Caco-2 (cell line): ENCODE measurements around the gene SNAP47. TPM values are rescaled to one million over a fixed set of nuclear protein-coding genes. Genes with fewer than 3 reads are reported as not detected.

Source experiments
- BruUV-seq: library from RNA; stranded (reverse); fragments of 400-500 nt; replicated peaks from 2 replicates; lab custom pipeline; 2021; lab: Mats Ljungman, UMichigan
- CTCF ChIA-PET: fragments of 300-600 bp; sonication (Branson Sonifier 250); formaldehyde crosslinking; loops from one replicate; lab custom pipeline; 2022; ENCODE audit warnings: antibody characterized with exemption; lab: Charles Lee
- POLR2A ChIA-PET: fragments of 300-600 bp; sonication (Branson Sonifier 250); formaldehyde crosslinking; loops from one replicate; lab custom pipeline; 2022; ENCODE audit warnings: antibody characterized with exemption; lab: Charles Lee
- DNase-seq, 2 experiments: peaks; one replicate each; pipeline versions ENCODE4 v3.0.0 to v3.0.0-alpha.2; 2020 to 2022
- H3K27me3 ChIP-seq: replicated peaks from 2 replicates; pipeline ENCODE4 v1.6.0; 2011; ENCODE audit warnings: low read length; ENCODE audit not compliant: control insufficient read depth, insufficient read depth
- H3K36me3 ChIP-seq: 2 replicates; pipeline ENCODE4 v1.5.1; 2011; ENCODE audit warnings: low read length; ENCODE audit not compliant: control insufficient read depth, insufficient read depth
- H3K4me1 ChIP-seq: fragments of 250-450 bp; sonication (Bioruptor Pico); 2 replicates; pipeline ENCODE4 v1.5.1; 2020; ENCODE audit warnings: mild to moderate bottlenecking
- H3K4me3 ChIP-seq: 2 replicates; pipeline ENCODE4 v1.5.1; 2011; ENCODE audit warnings: low read depth, mild to moderate bottlenecking, control low read depth, low read length
- H3K9me3 ChIP-seq: fragments of 250-450 bp; sonication (Bioruptor Pico); 2 replicates; pipeline ENCODE4 v1.5.1; 2020; ENCODE audit warnings: mild to moderate bottlenecking, moderate library complexity
- H3K27ac Mint-ChIP-seq: one replicate; pipeline ENCODE4 v1.8.0; 2022; ENCODE audit warnings: mixed read lengths; ENCODE audit not compliant: unreplicated experiment
- H3K27me3 Mint-ChIP-seq: one replicate; pipeline ENCODE4 v1.8.0; 2022; ENCODE audit warnings: mixed read lengths; ENCODE audit not compliant: insufficient read depth, unreplicated experiment
- H3K36me3 Mint-ChIP-seq: one replicate; pipeline ENCODE4 v1.8.0; 2022; ENCODE audit warnings: mild to moderate bottlenecking, mixed read lengths; ENCODE audit not compliant: insufficient read depth, unreplicated experiment
- H3K4me1 Mint-ChIP-seq: one replicate; pipeline ENCODE4 v1.8.0; 2022; ENCODE audit warnings: low read depth, mixed read lengths; ENCODE audit not compliant: unreplicated experiment
- H3K4me3 Mint-ChIP-seq: one replicate; pipeline ENCODE4 v1.8.0; 2022; ENCODE audit warnings: mild to moderate bottlenecking, moderate library complexity, mixed read lengths; ENCODE audit not compliant: unreplicated experiment
- H3K9me3 Mint-ChIP-seq: one replicate; pipeline ENCODE4 v1.8.0; 2022; ENCODE audit warnings: mixed read lengths; ENCODE audit not compliant: unreplicated experiment
- intact Hi-C: fragments of 100-400 bp; cut with micrococcal nuclease; formaldehyde crosslinking; loops from one replicate; pipeline ENCODE4 v1.10.0; 2022; ENCODE audit not compliant: unreplicated experiment
- total RNA-seq: library from RNA; stranded (reverse); gene quantifications from 2 replicates; pipeline ENCODE4 v1.2.3, GENCODE V29; 2022
- TF ChIP-seq, protein P1 (sequence below), 2 experiments: fragments of 200-600 bp in 1 of 2; IDR thresholded peaks; 1 replicate in 1 of 2; 2 replicates in 1 of 2; pipeline versions ENCODE4 v1.5.1 to v1.8.0; 2011 to 2022; ENCODE audit warnings: antibody characterized with exemption in 1 of 2, control low read depth in 1 of 2, inconsistent platforms in 1 of 2, low read depth in 1 of 2, low read length in 1 of 2, mild to moderate bottlenecking in 1 of 2, moderate library complexity in 1 of 2; ENCODE audit not compliant: insufficient read depth in 1 of 2, severe bottlenecking in 1 of 2, unreplicated experiment in 1 of 2

SNAP47 gene
- total RNA-seq, 1 experiment from 2014 or later = 29.1 TPM

DNA sequence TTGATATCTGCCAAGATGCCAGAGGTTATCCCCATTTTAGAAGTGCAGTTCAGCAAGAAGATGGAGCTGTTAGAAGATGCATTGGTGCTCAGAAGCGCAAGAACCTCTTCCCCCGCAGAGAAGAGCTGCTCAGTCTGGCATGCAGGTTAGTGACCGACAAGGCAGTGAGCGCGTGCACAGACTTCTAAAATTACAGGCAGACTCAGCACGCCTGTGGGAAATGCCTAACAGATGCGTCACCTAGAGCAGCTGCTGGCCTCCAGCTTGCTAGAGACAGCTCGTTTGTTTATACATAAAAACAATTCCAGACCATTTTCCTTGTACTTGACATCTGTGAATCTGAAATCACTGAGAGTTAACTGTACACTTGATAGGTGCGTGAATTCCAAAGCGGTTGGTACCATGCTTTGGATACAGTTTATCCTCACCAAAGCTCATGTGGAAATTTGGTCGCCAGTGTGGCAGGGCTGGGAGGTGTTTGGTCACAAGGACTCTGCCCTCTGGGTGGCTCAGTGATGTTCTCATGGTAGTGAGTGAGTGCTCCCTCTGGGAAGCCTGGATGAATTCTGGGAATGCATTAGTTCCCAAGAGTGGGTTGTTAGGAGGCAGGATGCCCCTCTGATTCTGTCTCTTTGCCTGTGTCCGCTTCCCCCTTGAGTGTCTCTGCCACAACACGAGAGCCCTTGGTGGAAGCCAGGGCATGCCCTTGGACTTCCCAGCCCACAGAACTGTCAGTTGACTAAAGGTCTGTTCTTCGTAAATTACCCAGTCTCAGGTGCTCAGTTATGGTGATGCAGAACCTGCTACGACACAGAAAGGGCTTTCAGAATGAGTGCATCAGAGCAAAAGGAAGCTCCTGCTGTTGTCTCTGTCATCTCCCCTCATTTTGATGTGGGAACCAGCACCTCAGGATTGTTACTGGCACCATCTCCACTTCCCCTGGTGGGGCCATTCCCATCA is 24.4 kb downstream of the SNAP47 start:
- 0 out of 2 replicates have a peak, but pooled peaks cover 5% of the 10 kb centered on the region for H3K4me1 ChIP-seq
- H3K4me3 ChIP-seq = no peak overlapping the region
- no TSS peak for BruUV-seq
- H3K4me3 Mint-ChIP-seq = no peak overlapping the region
- ChIA-PET POLR2A (no interaction called here), CTCF (no interaction called here)
- H3K4me1 Mint-ChIP-seq = no peaks in the 10 kb centered on the region
- peaks cover 15% of the 10 kb centered on the region for H3K36me3 Mint-ChIP-seq
- H3K9me3 Mint-ChIP-seq = no peaks in the 10 kb centered on the region
- H3K27me3 ChIP-seq = no peaks in the 10 kb centered on the region
- H3K27ac Mint-ChIP-seq = no peak overlapping the region
- H3K27me3 Mint-ChIP-seq = no peaks in the 10 kb centered on the region
- H3K36me3 ChIP-seq = no peaks in the 10 kb centered on the region; the same call in 1 of the 2 replicates
- DNase-seq = no peak
- TF ChIP-seq, protein P1, sequence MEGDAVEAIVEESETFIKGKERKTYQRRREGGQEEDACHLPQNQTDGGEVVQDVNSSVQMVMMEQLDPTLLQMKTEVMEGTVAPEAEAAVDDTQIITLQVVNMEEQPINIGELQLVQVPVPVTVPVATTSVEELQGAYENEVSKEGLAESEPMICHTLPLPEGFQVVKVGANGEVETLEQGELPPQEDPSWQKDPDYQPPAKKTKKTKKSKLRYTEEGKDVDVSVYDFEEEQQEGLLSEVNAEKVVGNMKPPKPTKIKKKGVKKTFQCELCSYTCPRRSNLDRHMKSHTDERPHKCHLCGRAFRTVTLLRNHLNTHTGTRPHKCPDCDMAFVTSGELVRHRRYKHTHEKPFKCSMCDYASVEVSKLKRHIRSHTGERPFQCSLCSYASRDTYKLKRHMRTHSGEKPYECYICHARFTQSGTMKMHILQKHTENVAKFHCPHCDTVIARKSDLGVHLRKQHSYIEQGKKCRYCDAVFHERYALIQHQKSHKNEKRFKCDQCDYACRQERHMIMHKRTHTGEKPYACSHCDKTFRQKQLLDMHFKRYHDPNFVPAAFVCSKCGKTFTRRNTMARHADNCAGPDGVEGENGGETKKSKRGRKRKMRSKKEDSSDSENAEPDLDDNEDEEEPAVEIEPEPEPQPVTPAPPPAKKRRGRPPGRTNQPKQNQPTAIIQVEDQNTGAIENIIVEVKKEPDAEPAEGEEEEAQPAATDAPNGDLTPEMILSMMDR (IDR thresholded peaks at IDR 0.05; ENCODE audit: insufficient read depth in 1 of 2, low read depth in 1 of 2, low read length in 1 of 2, severe bottlenecking in 1 of 2, unreplicated experiment in 1 of 2) = no peak
- intact Hi-C loops = no loop called here
- no peaks in the 10 kb centered on the region for H3K9me3 ChIP-seq

DNA sequence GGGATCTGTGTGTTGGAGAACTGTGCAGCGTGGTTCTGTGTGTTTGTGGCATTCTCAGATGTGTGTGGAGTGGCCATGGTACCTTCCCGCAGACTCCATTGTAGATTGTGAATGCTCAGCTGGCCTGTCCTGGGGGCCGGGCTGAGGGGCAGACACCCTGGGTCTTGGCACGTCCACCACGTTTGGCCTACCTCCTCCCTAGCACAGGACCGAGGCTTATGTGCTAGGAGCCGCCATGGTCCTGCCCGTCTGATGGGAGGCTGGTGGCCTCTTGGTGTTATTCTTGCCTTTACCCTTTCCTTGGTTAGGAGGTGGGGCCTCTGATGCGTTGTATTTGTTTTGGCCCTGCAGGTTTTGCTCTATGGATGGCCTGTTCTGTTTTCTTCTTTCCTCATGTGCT is 25.1 kb downstream of the SNAP47 start:
- ChIA-PET CTCF (no interaction called here), POLR2A (no interaction called here)
- Mint-ChIP-seq H3K4me1 (no peaks in the 10 kb centered on the region), H3K27ac (no peak overlapping the region), H3K27me3 (no peaks in the 10 kb centered on the region), H3K9me3 (no peaks in the 10 kb centered on the region), H3K4me3 (no peak overlapping the region), H3K36me3 (peaks cover 13% of the 10 kb centered on the region)
- Histone ChIP-seq H3K4me3 (no peak overlapping the region), H3K9me3 (no peaks in the 10 kb centered on the region), H3K4me1 (0 out of 2 replicates have a peak, but pooled peaks cover 5% of the 10 kb centered on the region), H3K27me3 (no peaks in the 10 kb centered on the region), H3K36me3 (no peaks in the 10 kb centered on the region; the same call in 1 of the 2 replicates)
- TF ChIP-seq, protein P1 (IDR thresholded peaks at IDR 0.05; ENCODE audit: insufficient read depth in 1 of 2, low read depth in 1 of 2, low read length in 1 of 2, severe bottlenecking in 1 of 2, unreplicated experiment in 1 of 2) = no peak
- no peak for DNase-seq
- intact Hi-C loops = no loop called here
- BruUV-seq = no TSS peak

DNA sequence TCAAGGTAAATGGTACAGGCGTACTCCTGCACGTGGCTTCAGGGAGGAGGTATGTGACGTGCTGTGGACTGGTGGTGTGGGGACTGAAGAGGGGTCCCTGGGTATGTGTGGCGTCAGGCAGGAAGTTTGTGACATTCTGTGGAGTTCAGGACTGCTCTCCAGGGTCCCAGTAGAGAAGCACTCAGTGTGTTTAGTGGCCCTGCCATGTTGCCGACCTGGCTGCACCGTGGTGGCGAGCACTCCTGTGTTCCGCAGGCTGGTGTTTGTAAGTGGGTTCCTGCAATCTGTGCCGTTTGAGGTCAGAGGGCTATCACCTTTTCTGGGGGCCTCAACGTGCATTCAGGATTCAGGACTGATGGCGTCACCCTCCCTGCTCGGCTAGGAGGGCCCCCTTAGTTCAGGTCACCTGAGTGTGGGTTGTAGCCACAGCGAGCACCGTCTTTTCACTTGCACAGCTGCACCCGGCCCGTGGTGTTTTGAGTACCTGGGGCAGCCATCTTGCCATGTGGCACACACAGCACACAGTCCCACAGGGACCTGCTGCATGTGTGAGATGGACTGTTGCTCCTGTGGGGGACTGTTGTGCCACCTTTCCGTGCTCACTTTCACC is 26.5 kb downstream of the SNAP47 start:
- CTCF ChIA-PET = interaction anchor here (0.6 kb wide), 1 partner anchor 184 kb away, joined by 3 read pairs; no protein-coding TSS in a partner anchor
- no peaks in the 10 kb centered on the region for H3K9me3 Mint-ChIP-seq
- TF ChIP-seq, protein P1 (IDR thresholded peaks at IDR 0.05; ENCODE audit: insufficient read depth in 1 of 2, low read depth in 1 of 2, low read length in 1 of 2, severe bottlenecking in 1 of 2, unreplicated experiment in 1 of 2) = no peak
- no peak overlapping the region for H3K27ac Mint-ChIP-seq
- BruUV-seq = no TSS peak
- no peaks in the 10 kb centered on the region; the same call in 1 of the 2 replicates for H3K36me3 ChIP-seq
- H3K4me3 ChIP-seq = no peak overlapping the region
- H3K36me3 Mint-ChIP-seq = peaks cover 13% of the 10 kb centered on the region
- no peaks in the 10 kb centered on the region for H3K27me3 Mint-ChIP-seq
- H3K4me1 ChIP-seq = 0 out of 2 replicates have a peak, but pooled peaks cover 5% of the 10 kb centered on the region
- no peaks in the 10 kb centered on the region for H3K9me3 ChIP-seq
- no peak overlapping the region for H3K4me3 Mint-ChIP-seq
- POLR2A ChIA-PET = interaction anchor here (0.5 kb wide), 1 partner anchor 26 kb away, joined by 3 read pairs; no protein-coding TSS in a partner anchor
- no peaks in the 10 kb centered on the region for H3K27me3 ChIP-seq
- no peaks in the 10 kb centered on the region for H3K4me1 Mint-ChIP-seq
- intact Hi-C loops = loop anchor here (1.0 kb wide), 2 partner anchors 185 to 280 kb away; no protein-coding TSS in a partner anchor
- no peak for DNase-seq
